Panc1 (cell line): ENCODE measurements around the gene S1PR1.
"Not testable (repeated sequence)": the region's sequence is repeated elsewhere in the genome, so short reads cannot be mapped to it uniquely, and the experiment has no call there.

Experiments used
- CTCF ChIP-seq: fragments of 450-650 bp; IDR thresholded peaks from 2 replicates; pipeline ENCODE4 v1.5.1; 2017; ENCODE audit warnings: mild to moderate bottlenecking
- POLR2AphosphoS5 ChIP-seq: IDR thresholded peaks from 2 replicates; pipeline ENCODE4 v1.6.1; 2012; ENCODE audit warnings: mild to moderate bottlenecking, low read depth, low read length, moderate library complexity
- REST ChIP-seq, 2 experiments: IDR thresholded peaks; 2 replicates each; pipeline ENCODE4 v1.6.1; 2011 to 2012; ENCODE audit warnings: low read depth in 2 of 2, control low read depth in 1 of 2, low read length in 1 of 2, mild to moderate bottlenecking in 1 of 2, moderate library complexity in 1 of 2; ENCODE audit not compliant: insufficient read depth in 1 of 2
- SIN3A ChIP-seq: IDR thresholded peaks from 2 replicates; pipeline ENCODE4 v1.6.1; 2012; ENCODE audit warnings: low read depth, mild to moderate bottlenecking, low read length, moderate library complexity, borderline replicate concordance; ENCODE audit not compliant: insufficient read depth
- TCF7L2 ChIP-seq: IDR thresholded peaks from 2 replicates; pipeline ENCODE4 v1.6.1; 2011; ENCODE audit warnings: mild to moderate bottlenecking, low read depth, low read length, inconsistent platforms

- TF ChIP-seq CTCF; POLR2AphosphoS5; REST (IDR thresholded peaks at IDR 0.05; ENCODE audit: insufficient read depth in 1 of 2, low read depth in 2 of 2, low read length in 1 of 2); TCF7L2; SIN3A: not testable (repeated sequence)
These were observed 17.9 kb upstream of the S1PR1 start for GRCh38 chr1:101218968-101219367.
